Activated T-cell treated with anti-CD3 and anti-CD28 coated beads, Interleukin-2, amount 50 U/mL, for 4 hours (primary cell): ENCODE measurements around the gene RASL10A. TPM values are rescaled to one million over a fixed set of nuclear protein-coding genes. Genes with fewer than 3 reads are reported as not detected.
A peak's percentile ranks its signal among the peaks of the same experiment; 100 is the strongest.

ENCODE experiments used
- ATAC-seq, 2 donors: fragments of 200-7000 bp; cut with Tn5 transposase; one replicate each; pipeline ENCODE4 v1.10.0; 2021
- DNase-seq: peaks from one replicate; pipeline ENCODE4 v3.0.0-alpha.2; 2020
- H3K27me3 Mint-ChIP-seq: one replicate; pipeline ENCODE4 v1.8.0; 2021; ENCODE audit warnings: low read depth, mixed read lengths
- H3K36me3 Mint-ChIP-seq: one replicate; pipeline ENCODE4 v1.8.0; 2022; ENCODE audit warnings: mixed read lengths; ENCODE audit not compliant: insufficient read depth
- H3K4me1 Mint-ChIP-seq: one replicate; pipeline ENCODE4 v1.8.0; 2021; ENCODE audit warnings: low read depth, mixed read lengths
- H3K4me3 Mint-ChIP-seq: one replicate; pipeline ENCODE4 v1.8.0; 2021; ENCODE audit warnings: mild to moderate bottlenecking, moderate library complexity, mixed read lengths
- H3K9me3 Mint-ChIP-seq: one replicate; pipeline ENCODE4 v1.8.0; 2021; ENCODE audit warnings: mixed read lengths
- total RNA-seq, 3 donors: library from RNA; stranded (reverse); gene quantifications; one replicate each; pipeline ENCODE4 v1.2.1, GENCODE V29; 2021

Gene RASL10A
- total RNA-seq, 3 donors from 2014 or later = 0.56 to 0.87 (median 0.79) TPM

DNA sequence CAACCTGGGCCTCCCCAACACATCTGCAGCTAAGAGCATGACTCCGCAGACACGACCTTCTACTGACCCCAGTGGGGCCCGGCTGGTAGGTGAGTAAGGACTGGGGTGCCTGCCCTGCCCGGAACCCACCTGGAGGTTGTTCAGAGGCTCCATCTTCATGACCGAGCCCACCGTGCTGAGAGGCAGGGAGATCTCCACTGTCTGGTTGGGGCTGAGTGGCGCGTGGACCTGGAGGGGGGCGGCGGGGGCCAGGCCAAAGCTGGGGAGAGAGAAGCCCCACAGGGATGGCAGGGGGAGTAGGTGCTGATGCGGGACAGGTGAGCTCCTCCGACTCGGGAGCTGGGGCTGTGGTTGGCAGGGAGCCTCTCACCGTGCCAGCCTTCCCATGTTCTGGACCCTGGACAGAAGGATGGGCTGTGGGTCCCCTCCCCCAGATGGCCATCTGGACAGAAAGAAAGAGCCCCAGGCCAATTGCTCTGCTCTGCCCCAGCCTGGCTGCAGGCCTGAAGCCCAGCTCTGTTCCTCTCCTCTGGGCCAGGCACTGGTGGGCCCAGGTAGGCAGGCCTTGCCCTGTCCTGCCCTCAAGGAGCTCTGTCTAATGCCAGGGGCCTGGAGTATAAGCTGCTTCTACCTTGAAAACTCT, 16.3 kb upstream of the RASL10A start:
- Mint-ChIP-seq H3K27me3 (no peaks in the 10 kb centered on the region), H3K9me3 (no peaks in the 10 kb centered on the region), H3K36me3 (peaks cover 17% of the 10 kb centered on the region), H3K4me1 (no peaks in the 10 kb centered on the region), H3K4me3 (no peak overlapping the region)
- DNase-seq = no peak
- no peak for ATAC-seq

DNA sequence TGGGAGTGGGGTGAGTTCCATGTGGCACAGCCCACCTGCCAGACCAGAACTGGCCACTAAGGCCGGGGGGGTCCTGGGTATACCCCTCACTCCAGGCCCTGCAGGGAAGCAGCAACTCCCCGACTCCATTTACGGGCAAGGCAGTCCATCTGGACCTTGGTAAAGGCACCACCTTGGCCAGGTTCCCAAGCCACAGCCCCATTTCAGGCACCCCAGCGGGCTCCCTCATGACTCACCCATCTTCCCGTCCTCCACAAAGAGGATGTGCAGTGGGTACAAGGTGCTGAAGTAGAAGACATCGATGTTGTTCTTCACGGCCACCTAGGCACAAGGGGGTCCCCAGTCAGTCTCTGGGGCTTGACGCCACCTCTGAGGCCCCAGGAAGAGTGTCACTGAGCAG, 15.7 kb upstream of the RASL10A start:
- no peaks in the 10 kb centered on the region for H3K27me3 Mint-ChIP-seq
- no peaks in the 10 kb centered on the region for H3K4me1 Mint-ChIP-seq
- no peak for DNase-seq
- ATAC-seq = no peak
- no peak overlapping the region for H3K4me3 Mint-ChIP-seq
- peaks cover 18% of the 10 kb centered on the region for H3K36me3 Mint-ChIP-seq
- no peaks in the 10 kb centered on the region for H3K9me3 Mint-ChIP-seq

DNA sequence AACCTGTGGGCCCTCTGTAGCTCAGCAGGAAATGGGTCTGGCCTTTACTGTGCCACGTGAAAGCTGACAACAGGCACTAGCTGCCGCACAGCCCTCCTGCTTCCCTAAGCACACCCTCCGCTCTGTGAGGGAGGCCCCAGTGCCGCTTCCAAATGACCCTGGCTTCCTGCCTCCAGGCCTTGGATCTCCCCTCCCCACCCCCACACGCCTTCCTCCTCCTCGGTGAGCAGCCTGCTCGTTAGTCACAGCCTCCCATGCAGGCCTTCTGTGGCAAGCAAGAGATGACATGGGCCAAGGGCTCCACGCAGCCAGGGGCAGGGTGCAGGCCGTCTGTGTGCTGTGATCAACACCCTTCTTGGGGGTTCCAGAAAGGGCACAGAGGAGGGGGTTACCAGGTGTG, 15.3 kb upstream of the RASL10A start:
- no peak overlapping the region for H3K4me3 Mint-ChIP-seq
- H3K9me3 Mint-ChIP-seq = no peaks in the 10 kb centered on the region
- no peaks in the 10 kb centered on the region for H3K27me3 Mint-ChIP-seq
- ATAC-seq = no peak
- peaks cover 13% of the 10 kb centered on the region for H3K36me3 Mint-ChIP-seq
- no peak for DNase-seq
- no peaks in the 10 kb centered on the region for H3K4me1 Mint-ChIP-seq

DNA sequence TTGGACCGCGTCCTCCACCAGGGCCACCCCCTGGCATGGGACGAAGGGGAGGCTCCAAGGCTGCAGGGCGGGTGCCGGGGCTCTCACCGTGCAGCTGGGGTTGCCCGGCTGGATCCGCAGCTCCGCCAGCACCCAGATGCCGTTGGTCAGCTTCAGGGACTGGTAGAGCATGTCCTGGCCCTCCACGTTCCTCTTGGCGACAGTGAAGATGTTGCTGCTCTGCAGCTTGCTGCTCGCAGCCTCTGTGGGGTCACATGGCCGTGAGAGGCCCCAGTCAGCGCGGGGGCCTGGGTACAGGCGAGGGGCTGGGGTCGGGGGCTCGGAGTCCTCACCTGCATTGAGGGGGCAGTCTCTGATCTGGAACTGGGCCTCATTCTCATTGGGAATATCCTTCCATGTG, 14.8 kb upstream of the RASL10A start:
- peaks cover 9% of the 10 kb centered on the region for H3K36me3 Mint-ChIP-seq
- no peaks in the 10 kb centered on the region for H3K4me1 Mint-ChIP-seq
- ATAC-seq = no peak
- H3K9me3 Mint-ChIP-seq = no peaks in the 10 kb centered on the region
- H3K4me3 Mint-ChIP-seq = no peak overlapping the region
- H3K27me3 Mint-ChIP-seq = no peaks in the 10 kb centered on the region
- DNase-seq = no peak

DNA sequence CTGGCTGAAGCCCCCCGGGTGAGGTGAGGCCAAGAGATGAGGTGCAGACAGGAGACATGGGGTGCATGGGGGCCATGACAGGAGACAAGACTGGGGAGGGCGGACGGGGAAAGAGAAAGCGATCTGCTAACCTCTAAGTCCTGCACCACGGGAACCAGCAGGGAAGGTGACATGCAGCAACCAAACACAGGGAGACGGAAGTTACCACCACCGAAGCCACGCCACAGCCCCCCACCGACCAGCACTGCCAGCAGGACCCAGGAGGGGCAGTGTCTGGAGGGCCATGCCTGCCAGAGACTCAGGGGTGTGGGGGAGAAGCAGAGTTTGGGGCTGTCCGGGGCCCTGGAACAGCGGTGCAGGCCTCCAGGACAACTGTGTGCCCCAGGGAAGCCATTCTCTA, 14.1 kb upstream of the RASL10A start:
- H3K4me3 Mint-ChIP-seq = no peak overlapping the region
- no peaks in the 10 kb centered on the region for H3K4me1 Mint-ChIP-seq
- no peaks in the 10 kb centered on the region for H3K9me3 Mint-ChIP-seq
- no peak for DNase-seq
- no peaks in the 10 kb centered on the region for H3K27me3 Mint-ChIP-seq
- no peak for ATAC-seq
- peaks cover 8% of the 10 kb centered on the region for H3K36me3 Mint-ChIP-seq

DNA sequence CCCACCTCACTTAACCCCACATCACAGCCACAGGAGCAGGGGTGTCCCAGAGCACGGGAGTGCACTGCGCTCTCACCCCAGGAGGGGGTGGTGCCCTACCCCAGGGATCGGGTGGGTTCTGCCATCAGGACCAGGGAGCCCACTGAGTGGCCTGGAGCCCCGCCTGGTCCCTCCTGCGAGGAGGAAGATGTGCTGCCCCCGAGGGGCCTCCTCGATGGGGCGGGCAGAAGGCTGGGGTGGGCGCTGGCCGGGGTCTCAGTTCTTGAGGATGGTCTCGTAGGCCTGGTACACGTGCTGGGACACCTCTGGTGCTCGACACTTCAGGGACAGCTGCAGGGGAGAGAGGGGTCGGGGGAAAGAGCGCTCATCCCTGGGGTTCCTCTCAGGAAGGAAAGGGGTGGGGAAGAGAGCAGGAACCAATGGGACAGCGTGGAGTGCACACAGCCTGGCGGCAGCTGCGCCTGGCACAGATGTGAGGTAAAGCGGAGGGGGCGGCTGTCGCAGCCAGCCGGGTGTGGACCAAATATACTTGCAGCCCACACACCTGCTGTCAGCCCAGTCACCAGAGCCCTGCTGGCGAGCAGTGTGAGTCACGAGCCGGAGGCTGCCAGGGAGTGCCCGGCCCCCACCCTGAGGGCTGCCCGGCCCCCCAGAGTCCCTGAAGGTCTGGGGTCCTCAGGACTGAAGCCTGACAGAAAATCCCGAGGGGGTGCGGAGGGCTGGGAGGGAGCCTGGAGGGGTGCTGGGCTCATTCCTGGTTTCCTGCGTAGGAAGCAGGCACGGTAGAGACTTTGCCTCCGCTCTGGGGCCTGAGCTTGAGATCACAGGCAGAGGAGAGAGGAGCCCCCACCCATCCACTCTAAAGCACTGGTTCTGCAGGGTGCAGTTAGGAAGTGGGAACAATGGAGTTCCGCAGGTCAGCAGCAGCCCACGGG, 13.3 kb upstream of the RASL10A start:
- no peak for ATAC-seq
- Mint-ChIP-seq H3K27me3 (no peaks in the 10 kb centered on the region), H3K36me3 (peaks cover 7% of the 10 kb centered on the region), H3K9me3 (no peaks in the 10 kb centered on the region), H3K4me1 (no peaks in the 10 kb centered on the region), H3K4me3 (no peak overlapping the region)
- no peak for DNase-seq

DNA sequence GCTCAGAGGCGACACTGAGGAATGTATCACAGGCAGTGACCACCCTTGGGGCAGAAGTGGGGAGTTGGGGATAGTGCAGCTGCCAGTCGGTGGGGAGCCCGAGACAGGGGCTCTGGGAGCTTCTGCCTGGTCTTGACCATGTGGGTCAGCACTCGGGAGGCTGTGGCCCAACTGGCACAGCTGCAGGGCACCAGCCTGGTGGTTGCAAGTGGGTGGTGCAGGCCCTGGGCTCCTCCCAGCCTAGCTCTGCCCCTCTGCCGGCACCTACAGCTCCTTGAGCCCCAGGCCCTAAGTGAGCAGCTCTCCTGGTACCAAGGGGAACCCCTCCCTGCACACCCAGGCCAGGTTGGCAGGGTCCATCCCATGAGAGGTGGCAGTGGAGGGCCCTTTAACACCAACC, 12.6 kb upstream of the RASL10A start:
- ATAC-seq = peak in 1 of 2 donors; percentile 21
- no peak overlapping the region for H3K4me3 Mint-ChIP-seq
- no peaks in the 10 kb centered on the region for H3K4me1 Mint-ChIP-seq
- H3K9me3 Mint-ChIP-seq = no peaks in the 10 kb centered on the region
- no peak for DNase-seq
- peaks cover 9% of the 10 kb centered on the region for H3K36me3 Mint-ChIP-seq
- no peaks in the 10 kb centered on the region for H3K27me3 Mint-ChIP-seq

DNA sequence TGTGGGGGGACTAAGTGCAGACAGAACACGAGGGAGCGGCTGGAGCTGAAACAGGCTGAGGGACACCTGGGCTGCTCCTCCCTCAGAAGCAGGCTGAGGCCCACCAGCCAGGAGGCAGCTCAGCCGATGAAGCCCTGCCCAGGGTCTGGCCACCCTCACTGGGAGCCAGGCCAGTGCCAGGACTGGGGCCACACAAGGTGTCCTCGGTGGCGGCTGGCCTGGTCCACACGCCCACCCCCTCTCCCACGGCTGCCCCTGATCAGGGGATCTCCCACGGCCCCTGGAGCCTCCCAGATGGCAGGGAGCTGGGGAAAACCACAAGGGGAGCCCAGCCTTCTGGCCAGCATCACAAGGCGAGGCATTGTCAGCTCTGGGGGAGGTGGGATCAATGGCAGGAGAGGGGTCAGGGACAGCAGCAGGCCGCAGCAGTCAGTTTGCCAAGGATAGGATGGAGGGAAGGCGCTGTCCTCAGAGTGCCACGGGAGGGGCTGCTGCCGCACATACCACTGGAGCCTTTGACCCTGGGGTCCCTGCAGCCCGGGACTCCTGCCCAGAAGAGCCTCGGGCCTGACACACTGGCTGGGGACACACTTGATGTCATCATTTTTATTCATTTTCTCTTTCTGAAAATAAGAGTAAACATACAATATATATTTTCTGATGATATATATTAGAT, 11.7 kb upstream of the RASL10A start:
- Mint-ChIP-seq H3K27me3 (no peaks in the 10 kb centered on the region), H3K36me3 (peaks cover 9% of the 10 kb centered on the region), H3K9me3 (no peaks in the 10 kb centered on the region), H3K4me1 (no peaks in the 10 kb centered on the region), H3K4me3 (no peak overlapping the region)
- DNase-seq = no peak
- ATAC-seq = no peak

DNA sequence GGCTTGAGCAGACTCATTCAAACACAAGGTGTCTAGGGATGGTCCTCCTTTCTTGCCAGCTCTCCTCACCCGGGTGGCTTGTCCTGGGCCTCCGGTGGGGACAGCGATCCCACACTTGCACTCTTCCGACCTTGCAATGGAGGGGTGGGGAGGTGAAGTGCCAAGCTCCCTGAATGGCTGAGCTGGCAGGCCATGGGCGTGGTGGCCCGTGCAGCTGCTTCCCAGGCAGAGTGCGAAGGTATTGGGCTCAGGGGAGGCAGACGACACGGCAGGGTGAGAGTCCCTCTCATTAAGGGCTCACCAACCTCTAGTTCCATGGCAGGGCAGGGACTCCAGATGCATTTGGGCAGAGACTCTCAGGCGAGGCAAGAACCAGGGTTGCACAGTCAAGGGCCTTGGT, 11.0 kb upstream of the RASL10A start:
- no peak for ATAC-seq
- Mint-ChIP-seq H3K4me1 (no peaks in the 10 kb centered on the region), H3K36me3 (peaks cover 9% of the 10 kb centered on the region), H3K9me3 (no peaks in the 10 kb centered on the region), H3K4me3 (no peak overlapping the region), H3K27me3 (no peaks in the 10 kb centered on the region)
- DNase-seq = no peak

DNA sequence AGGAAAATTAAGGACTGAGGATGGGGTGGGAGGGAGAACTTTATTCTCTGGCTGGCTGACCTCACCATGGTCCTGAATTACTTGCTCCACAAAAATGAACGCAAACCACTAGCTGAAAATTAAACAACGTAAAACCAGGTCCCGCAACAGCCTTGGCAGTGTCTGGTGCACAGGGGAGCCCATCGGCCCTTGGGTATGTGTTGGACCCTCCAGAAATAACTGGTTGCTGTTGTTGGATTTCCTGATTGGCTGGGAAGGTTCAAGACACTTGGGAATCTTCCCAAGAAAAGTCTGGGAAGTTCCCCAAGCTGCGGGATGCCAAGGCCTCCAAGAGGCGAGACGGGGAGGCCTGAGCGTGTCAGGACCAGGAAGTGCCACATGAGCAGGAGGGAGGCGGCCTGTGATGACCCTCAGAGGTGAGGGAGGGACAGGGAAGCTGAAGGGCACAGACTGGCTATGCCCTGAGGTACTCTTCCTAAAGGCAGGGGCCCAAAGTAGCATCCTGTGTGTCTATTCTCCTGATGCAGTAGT, 10.4 kb upstream of the RASL10A start:
- Mint-ChIP-seq H3K36me3 (peaks cover 9% of the 10 kb centered on the region), H3K27me3 (no peaks in the 10 kb centered on the region), H3K9me3 (no peaks in the 10 kb centered on the region), H3K4me3 (no peak overlapping the region), H3K4me1 (no peaks in the 10 kb centered on the region)
- no peak for ATAC-seq
- DNase-seq = no peak

DNA sequence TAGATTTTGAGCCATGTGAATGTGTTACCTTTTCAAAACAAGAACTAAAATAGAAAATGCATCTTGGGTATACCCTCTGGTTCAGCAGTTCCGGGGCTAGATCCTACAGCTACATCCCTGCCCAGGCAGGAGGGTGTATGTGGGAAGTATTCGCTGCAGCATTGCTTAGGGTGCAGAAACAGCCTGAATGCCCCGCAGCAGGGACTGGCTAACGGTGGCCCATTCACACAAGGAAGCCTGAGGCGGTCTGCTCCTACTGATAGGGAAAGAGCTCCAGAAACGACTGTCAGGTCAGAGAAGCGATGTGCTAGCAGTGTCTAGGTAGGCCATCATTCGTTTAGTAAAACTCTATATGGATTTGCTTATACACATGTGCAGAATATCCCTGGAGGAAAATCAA, 9.9 kb upstream of the RASL10A start:
- DNase-seq (no peak), ATAC-seq (no peak)
- no peaks in the 10 kb centered on the region for H3K9me3 Mint-ChIP-seq
- H3K27me3 Mint-ChIP-seq = no peaks in the 10 kb centered on the region
- no peak overlapping the region for H3K4me3 Mint-ChIP-seq
- peaks cover 9% of the 10 kb centered on the region for H3K36me3 Mint-ChIP-seq
- H3K4me1 Mint-ChIP-seq = no peaks in the 10 kb centered on the region

DNA sequence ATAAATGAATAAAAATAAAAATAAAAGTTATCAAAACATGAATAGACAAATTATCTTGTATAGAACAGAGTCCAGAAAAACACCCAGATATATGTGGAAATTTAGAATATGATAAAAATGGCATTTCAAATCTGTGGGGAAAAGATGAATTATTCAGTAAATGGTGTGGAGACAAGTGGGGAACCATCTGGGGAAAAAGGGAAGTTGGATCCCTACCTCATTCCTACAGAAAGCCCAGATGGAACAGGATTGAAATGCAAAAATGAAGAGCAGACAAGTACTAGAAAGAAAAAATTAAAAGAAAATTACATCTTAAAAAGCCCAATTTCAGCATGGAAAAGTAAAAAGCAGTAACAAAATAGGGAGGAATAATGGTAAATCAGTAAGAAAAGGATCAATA, 8.1 kb upstream of the RASL10A start:
- Mint-ChIP-seq H3K36me3 (peaks cover 5% of the 10 kb centered on the region), H3K27me3 (no peaks in the 10 kb centered on the region), H3K9me3 (no peaks in the 10 kb centered on the region), H3K4me3 (no peak overlapping the region), H3K4me1 (no peaks in the 10 kb centered on the region)
- DNase-seq (no peak), ATAC-seq (no peak)

DNA sequence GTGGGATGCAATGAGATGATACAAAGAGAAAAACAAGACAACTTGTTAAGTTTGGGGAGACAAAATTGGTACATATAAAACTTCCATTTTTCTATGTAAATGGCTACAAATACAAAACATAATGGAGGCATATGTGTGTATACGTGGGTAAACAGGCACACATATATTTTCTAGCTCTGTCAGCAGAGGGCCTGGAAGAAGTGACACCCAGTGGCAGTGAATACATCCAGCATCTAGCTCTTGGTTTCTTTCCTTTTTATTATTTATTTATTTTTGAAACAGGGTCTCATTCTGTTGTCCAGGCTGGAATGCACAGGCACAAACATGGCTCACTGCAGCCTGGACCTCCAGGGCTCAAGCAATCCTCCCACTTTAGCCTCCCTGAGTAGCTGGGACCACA, 5.0 kb upstream of the RASL10A start:
- ATAC-seq = no peak
- no peak overlapping the region for H3K4me3 Mint-ChIP-seq
- H3K4me1 Mint-ChIP-seq = peaks cover 2% of the 10 kb centered on the region
- peaks cover 2% of the 10 kb centered on the region for H3K36me3 Mint-ChIP-seq
- H3K9me3 Mint-ChIP-seq = no peaks in the 10 kb centered on the region
- DNase-seq = no peak
- H3K27me3 Mint-ChIP-seq = peaks cover 11% of the 10 kb centered on the region

DNA sequence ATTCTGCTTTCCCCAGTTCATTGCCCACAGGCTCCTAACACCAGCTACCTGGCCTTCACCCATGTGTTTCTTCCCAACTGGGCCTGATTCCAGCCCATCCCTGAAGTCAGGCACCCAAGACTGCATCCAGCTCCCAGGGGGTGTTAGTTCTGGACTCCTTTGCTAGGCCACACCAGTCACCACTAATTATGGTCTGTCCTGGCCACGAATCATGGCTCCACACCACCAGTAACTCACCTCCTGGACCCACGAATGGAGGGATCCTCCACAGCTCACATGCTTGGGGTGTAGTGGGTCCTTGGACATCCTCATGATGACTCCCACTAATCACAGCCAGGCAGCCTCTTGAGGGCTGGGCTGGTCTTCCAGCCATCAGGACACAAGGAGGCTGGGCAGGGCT, 3.6 kb upstream of the RASL10A start:
- peaks cover 2% of the 10 kb centered on the region for H3K36me3 Mint-ChIP-seq
- DNase-seq = no peak
- ATAC-seq = no peak
- peaks cover 9% of the 10 kb centered on the region for H3K4me1 Mint-ChIP-seq
- no peaks in the 10 kb centered on the region for H3K9me3 Mint-ChIP-seq
- H3K27me3 Mint-ChIP-seq = peaks cover 18% of the 10 kb centered on the region
- no peak overlapping the region for H3K4me3 Mint-ChIP-seq
